Astrocyte of the spinal cord (primary cell): ENCODE results near the gene SNRPF.
"Not testable (repeated sequence)": the region's sequence is repeated elsewhere in the genome, so short reads cannot be mapped to it uniquely, and the experiment has no call there.

Experiments
- DNase-seq: peaks from one replicate; pipeline ENCODE4 v3.0.0; 2011; ENCODE audit warnings: low read depth, low spot score
- H3K4me3 ChIP-seq: 2 replicates; pipeline ENCODE4 v1.5.1; 2011; ENCODE audit warnings: low read depth, mild to moderate bottlenecking, low read length, moderate library complexity
- in situ Hi-C: cut with HindIII; loops from 2 replicates; pipeline ENCODE4 v1.10.0; 2017; ENCODE audit warnings: low sequenced_read_pairs
- TF ChIP-seq, protein P1 (sequence below): IDR thresholded peaks from 2 replicates; pipeline ENCODE4 v1.5.1; 2012; ENCODE audit warnings: low read depth, mild to moderate bottlenecking, low read length, inconsistent platforms

Gene SNRPF

DNA sequence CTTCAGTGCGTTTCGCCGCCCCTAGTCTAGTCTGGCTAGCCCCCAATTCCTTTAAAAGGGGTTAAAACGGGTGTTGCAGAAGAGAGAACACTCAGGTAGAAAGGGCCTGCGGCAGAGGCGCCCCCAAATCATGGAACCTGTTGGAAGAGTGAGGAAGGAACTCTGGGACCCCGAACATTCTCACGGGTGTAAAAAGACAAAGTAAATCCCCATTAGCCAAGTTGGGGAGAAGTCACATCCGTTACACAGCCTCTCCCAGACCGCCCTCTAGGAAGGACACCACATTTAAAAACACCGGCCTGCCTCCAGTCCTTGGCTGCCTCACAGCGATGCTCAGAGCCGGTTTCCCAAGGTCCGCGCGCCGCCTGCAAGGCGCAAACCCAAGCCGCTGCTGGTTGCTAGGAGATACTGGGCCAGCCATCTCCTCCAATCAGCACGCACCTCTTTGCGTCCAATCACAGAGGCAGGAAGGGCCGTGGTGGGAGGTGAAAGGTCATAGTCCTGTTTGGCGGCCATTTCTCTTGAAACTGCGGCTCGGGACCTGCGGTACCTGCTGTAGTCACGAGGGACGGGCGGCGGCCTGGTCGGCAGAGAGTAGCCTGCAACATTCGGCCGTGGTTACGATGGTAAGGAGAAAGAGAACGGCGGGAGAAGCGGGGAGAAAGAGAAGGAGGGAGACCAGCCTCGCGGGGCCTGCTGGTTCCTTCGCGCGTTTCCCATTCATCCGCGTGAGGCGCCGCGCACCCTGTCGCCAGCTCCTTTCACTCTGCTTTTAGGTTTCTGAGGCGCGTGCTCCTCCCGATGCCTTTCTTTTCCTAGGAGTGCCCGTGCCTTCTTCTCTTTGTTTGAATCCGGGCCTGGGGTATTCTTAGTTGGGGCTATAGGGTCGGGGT lies at the start of gene SNRPF:
SNRPF (plus strand) TSS at position 502 of the 893 bp plus-strand sequence; CDS start at position 624, 122 bp downstream.
- TF ChIP-seq, protein P1, sequence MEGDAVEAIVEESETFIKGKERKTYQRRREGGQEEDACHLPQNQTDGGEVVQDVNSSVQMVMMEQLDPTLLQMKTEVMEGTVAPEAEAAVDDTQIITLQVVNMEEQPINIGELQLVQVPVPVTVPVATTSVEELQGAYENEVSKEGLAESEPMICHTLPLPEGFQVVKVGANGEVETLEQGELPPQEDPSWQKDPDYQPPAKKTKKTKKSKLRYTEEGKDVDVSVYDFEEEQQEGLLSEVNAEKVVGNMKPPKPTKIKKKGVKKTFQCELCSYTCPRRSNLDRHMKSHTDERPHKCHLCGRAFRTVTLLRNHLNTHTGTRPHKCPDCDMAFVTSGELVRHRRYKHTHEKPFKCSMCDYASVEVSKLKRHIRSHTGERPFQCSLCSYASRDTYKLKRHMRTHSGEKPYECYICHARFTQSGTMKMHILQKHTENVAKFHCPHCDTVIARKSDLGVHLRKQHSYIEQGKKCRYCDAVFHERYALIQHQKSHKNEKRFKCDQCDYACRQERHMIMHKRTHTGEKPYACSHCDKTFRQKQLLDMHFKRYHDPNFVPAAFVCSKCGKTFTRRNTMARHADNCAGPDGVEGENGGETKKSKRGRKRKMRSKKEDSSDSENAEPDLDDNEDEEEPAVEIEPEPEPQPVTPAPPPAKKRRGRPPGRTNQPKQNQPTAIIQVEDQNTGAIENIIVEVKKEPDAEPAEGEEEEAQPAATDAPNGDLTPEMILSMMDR = no peak

DNA sequence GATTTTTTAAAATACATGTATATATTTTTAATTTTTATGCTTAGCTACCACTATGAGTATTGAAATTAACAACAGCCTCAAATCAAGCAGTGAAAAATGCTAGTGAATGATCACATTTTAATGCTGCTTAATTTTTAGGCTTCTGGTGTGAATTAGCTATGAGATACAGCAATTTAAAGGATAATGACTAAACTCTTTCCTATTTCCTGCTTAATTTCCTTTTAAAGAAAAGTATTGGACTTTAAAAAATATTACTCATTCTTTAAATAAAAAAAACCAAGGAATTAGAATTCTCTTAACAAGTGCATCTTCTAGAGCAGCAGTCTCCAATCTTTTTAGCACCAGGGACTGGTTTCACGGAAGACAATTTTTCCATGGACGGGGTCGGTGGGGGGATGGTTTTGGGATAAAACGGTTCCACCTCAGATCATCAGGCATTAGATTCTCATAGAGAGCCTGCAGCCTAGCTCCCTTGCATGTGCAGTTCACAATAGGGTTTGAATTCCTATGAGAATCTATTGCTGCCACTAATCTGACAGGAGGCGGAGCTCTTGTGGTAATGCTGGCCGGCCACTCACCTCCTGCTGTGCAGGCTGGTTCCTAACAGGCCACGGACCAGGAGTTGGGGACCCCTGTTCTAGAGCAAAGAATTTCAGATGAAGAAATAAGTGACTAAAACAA lies 49.6 kb upstream of the SNRPF start:
- H3K4me3 ChIP-seq = no peak overlapping the region
- DNase-seq = no peak
- in situ Hi-C loops = no loop called here
- TF ChIP-seq, protein P1 = no peak

More for the DNA sequence above, at the start of gene SNRPF:
- peak within 1 kb of the TSS; percentile 79 for H3K4me3 ChIP-seq
- DNase-seq = peak; percentile 97
- in situ Hi-C loops = no loop called here

DNA sequence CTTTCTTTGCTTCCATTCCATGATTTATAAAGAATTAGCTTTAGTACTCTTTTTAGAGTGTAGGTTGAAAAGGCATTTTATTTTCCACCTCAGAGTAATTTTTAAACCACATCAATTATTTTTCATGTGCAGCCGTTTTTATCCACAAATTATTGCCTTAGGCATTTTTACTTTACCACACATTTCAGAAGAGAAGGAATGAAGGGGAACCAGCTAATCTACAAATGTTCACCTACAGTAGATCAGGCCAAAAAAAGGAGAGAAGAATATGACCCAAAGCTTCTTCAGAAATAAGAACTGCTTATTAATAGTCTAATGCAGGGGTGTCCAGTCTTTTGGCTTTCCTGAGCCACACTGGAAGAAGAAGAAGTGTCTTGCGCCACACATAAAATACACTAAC lies 48.3 kb upstream of the SNRPF start:
- no peak for DNase-seq
- H3K4me3 ChIP-seq = no peak overlapping the region
- in situ Hi-C loops = no loop called here
- TF ChIP-seq, protein P1 = no peak

DNA sequence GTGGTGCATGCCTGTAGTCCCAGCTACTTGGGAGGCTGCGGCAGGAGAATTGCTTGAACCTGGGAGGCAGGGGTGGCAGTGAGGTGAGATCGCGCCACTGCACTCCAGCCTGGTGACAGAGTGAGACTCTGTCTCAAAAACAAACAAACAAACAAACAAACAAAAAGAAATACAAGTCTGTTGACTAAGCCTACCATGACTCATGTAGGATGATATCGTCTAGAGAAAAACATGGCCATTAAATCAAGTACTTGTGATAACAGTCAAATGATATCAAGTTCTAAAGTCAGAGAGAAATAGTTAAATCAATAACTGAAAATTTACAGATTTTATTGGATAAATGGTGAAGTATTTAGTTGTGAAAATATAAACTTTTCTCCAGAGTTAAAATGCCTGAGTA lies 46.6 kb upstream of the SNRPF start:
- in situ Hi-C loops, H3K4me3 ChIP-seq, DNase-seq: not testable (repeated sequence)

DNA sequence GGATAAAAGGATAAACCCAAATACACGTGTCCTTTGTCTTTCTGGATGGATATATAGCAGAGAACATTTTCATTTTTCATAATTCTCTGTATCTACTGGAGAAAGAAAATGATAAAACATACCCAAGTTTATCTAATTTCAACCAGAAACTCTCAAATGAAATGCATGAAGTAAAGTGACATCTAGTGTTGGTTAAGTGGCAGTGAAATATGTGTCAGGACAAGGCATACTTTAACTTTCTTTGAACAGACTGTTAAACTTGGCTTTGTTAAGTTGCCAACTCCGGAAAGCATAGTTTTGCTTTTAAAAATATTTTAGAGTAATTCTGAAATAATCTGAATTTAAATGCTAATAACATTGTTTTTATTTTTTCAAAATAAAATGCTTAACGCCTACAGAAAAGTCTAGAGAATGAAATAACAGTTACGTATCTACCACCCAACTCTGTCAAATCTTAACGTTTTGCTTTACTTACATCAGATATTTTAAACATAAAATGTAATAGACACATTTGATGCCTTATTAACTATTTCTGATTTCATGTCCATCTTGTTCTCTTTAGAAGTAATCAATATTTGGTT lies 43.0 kb upstream of the SNRPF start:
- DNase-seq = peak; percentile 52
- in situ Hi-C loops = no loop called here
- no peak overlapping the region for H3K4me3 ChIP-seq
- TF ChIP-seq, protein P1 = peak; percentile 70

DNA sequence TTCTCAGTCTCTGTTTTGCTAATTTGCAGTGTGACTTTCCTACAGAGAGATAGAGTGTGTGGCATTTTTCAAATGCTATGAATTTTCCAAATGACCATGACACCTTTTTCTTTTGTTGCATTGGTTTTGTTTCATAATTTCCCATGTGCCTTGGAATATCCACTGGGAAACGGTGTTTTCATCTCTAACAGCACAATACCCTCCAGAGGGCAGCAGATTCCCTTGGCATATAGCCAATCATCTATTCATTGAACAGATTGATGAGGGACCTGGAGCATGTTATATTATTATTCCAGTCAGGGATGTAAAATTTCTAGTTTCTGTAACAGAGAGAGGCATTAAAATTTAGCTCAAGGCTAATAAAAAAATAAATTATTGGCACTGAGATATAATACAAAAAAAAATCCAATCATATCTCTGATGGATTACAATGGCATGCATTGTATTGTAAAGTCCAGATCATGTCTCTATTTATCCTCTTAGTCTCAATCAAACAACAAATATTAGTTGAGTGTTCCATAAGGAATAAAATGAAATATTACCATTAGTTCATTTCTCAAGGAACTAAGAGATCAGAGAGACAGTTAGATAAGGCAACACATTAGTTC lies 38.6 kb upstream of the SNRPF start:
- in situ Hi-C loops = no loop called here
- no peak overlapping the region for H3K4me3 ChIP-seq
- DNase-seq = peak; percentile 57
- TF ChIP-seq, protein P1 = peak; percentile 67
